DOHH2 (cell line): ENCODE data around the gene C2orf66.

ENCODE experiments used
- EZH2phosphoT487 ChIP-seq: fragments of 200-600 bp; sonication (generic); IDR thresholded peaks from 2 replicates; pipeline ENCODE4 v1.6.1; 2017; ENCODE audit warnings: borderline replicate concordance, mild to moderate bottlenecking, antibody characterized with exemption, low read length, moderate library complexity, mixed read lengths
- TF ChIP-seq, protein P1 (sequence below): fragments of 200-600 bp; sonication (generic); IDR thresholded peaks from one replicate; pipeline ENCODE4 v1.5.1; 2014; ENCODE audit warnings: antibody characterized with exemption, mild to moderate bottlenecking, low read depth, low read length; ENCODE audit not compliant: poor library complexity, severe bottlenecking

- TF ChIP-seq, protein P1, sequence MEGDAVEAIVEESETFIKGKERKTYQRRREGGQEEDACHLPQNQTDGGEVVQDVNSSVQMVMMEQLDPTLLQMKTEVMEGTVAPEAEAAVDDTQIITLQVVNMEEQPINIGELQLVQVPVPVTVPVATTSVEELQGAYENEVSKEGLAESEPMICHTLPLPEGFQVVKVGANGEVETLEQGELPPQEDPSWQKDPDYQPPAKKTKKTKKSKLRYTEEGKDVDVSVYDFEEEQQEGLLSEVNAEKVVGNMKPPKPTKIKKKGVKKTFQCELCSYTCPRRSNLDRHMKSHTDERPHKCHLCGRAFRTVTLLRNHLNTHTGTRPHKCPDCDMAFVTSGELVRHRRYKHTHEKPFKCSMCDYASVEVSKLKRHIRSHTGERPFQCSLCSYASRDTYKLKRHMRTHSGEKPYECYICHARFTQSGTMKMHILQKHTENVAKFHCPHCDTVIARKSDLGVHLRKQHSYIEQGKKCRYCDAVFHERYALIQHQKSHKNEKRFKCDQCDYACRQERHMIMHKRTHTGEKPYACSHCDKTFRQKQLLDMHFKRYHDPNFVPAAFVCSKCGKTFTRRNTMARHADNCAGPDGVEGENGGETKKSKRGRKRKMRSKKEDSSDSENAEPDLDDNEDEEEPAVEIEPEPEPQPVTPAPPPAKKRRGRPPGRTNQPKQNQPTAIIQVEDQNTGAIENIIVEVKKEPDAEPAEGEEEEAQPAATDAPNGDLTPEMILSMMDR: no peak
- no peak for TF ChIP-seq EZH2phosphoT487
These were observed 12.0 kb upstream of the C2orf66 start for GRCh38 chr2:196821195-196821594.
